HEK293 (cell line): ENCODE data around the gene CEP120.

Experiments
- CTCF ChIA-PET: fragments of 350-600 bp; formaldehyde crosslinking; extraction: SDS; loops from one replicate; lab custom pipeline; 2021; ENCODE audit warnings: antibody characterized with exemption; lab: Yijun Ruan, JAX
- POLR2A ChIA-PET: fragments of 300-600 bp; formaldehyde crosslinking; extraction: SDS; loops from one replicate; lab custom pipeline; 2020; ENCODE audit warnings: antibody characterized with exemption, inconsistent platforms; lab: Yijun Ruan, JAX
- H3K27ac ChIP-seq: fragments of 200-500 bp; sonication (Bioruptor generic); 2 replicates; pipeline ENCODE4 v1.5.1; 2014; ENCODE audit warnings: low read depth, low read length, control low read depth, inconsistent platforms; ENCODE audit errors: extremely low read depth
- H3K36me3 ChIP-seq, 2 experiments: fragments of 200-500 bp in 1 of 2; sonication (Bioruptor generic) in 1 of 2; 1 replicate in 1 of 2; 2 replicates in 1 of 2; pipeline ENCODE4 v1.5.1; 2014 to 2017; ENCODE audit warnings: inconsistent platforms in 2 of 2, low read length in 2 of 2; ENCODE audit not compliant: control insufficient read depth in 2 of 2, insufficient read depth in 1 of 2
- H3K4me1 ChIP-seq: fragments of 200-500 bp; sonication (Bioruptor generic); 2 replicates; pipeline ENCODE4 v1.5.1; 2014; ENCODE audit warnings: mild to moderate bottlenecking, low read length, inconsistent platforms; ENCODE audit not compliant: control insufficient read depth, insufficient read depth
- H3K4me3 ChIP-seq: 2 replicates; pipeline ENCODE4 v1.5.1; 2011; ENCODE audit warnings: low read depth, mild to moderate bottlenecking, control low read depth, low read length, moderate library complexity
- H3K9me3 ChIP-seq: fragments of 200-500 bp; sonication (Bioruptor generic); 2 replicates; pipeline ENCODE4 v1.5.1; 2014; ENCODE audit warnings: low read depth, low read length, inconsistent platforms; ENCODE audit not compliant: control insufficient read depth, insufficient read depth
- BCL11B ChIP-seq: fragments of 450-650 bp; formaldehyde crosslinking; IDR thresholded peaks from 2 replicates; pipeline ENCODE4 v1.5.1; 2016; ENCODE audit warnings: low read depth, missing biosample characterization, missing genetic modification characterization
- EGR2 ChIP-seq: fragments of 450-650 bp; formaldehyde crosslinking; IDR thresholded peaks from 2 replicates; pipeline ENCODE4 v1.5.1; 2016; ENCODE audit warnings: low read depth, missing biosample characterization, missing genetic modification characterization
- OVOL3 ChIP-seq: fragments of 450-650 bp; formaldehyde crosslinking; IDR thresholded peaks from 2 replicates; pipeline ENCODE4 v1.5.1; 2016; ENCODE audit warnings: missing biosample characterization, missing genetic modification characterization
- PRDM1 ChIP-seq: fragments of 450-650 bp; formaldehyde crosslinking; IDR thresholded peaks from 2 replicates; pipeline ENCODE4; 2016; ENCODE audit warnings: missing biosample characterization, missing genetic modification characterization
- TCF7L2 ChIP-seq: IDR thresholded peaks from 2 replicates; pipeline ENCODE4 v1.6.1; 2011; ENCODE audit warnings: low read depth, mild to moderate bottlenecking, inconsistent platforms, low read length, moderate library complexity, borderline replicate concordance
- TRIM28 ChIP-seq: IDR thresholded peaks from 2 replicates; pipeline ENCODE4 v1.6.1; 2011; ENCODE audit warnings: low read length, control low read depth, borderline replicate concordance
- ZNF132 ChIP-seq: fragments of 450-650 bp; formaldehyde crosslinking; IDR thresholded peaks from 2 replicates; pipeline ENCODE4 v1.5.1; 2017; ENCODE audit warnings: missing biosample characterization, missing genetic modification characterization, borderline replicate concordance
- ZNF174 ChIP-seq: fragments of 450-650 bp; formaldehyde crosslinking; IDR thresholded peaks from 2 replicates; pipeline ENCODE4 v1.5.0; 2017; ENCODE audit warnings: missing biosample characterization, mild to moderate bottlenecking, missing genetic modification characterization
- ZNF175 ChIP-seq: fragments of 450-650 bp; formaldehyde crosslinking; IDR thresholded peaks from 2 replicates; pipeline ENCODE4 v1.5.1; 2016; ENCODE audit warnings: missing biosample characterization, missing genetic modification characterization
- ZNF274 ChIP-seq, 2 experiments: fragments of 200-500 bp in 1 of 2; fragments of 450-650 bp in 1 of 2; sonication (Bioruptor generic) in 1 of 2; formaldehyde crosslinking in 1 of 2; IDR thresholded peaks; 2 replicates each; pipeline versions ENCODE4 v1.5.1 to v1.6.1; 2014 to 2016; ENCODE audit warnings: borderline replicate concordance in 1 of 2, inconsistent platforms in 1 of 2, low read length in 1 of 2, missing biosample characterization in 1 of 2, missing genetic modification characterization in 1 of 2
- ZNF560 ChIP-seq: fragments of 450-650 bp; formaldehyde crosslinking; IDR thresholded peaks from 2 replicates; pipeline ENCODE4 v1.5.1; 2017; ENCODE audit warnings: missing biosample characterization, missing genetic modification characterization, borderline replicate concordance
- ZNF76 ChIP-seq: fragments of 450-650 bp; formaldehyde crosslinking; IDR thresholded peaks from 2 replicates; pipeline ENCODE4; 2016; ENCODE audit warnings: low read depth, missing biosample characterization, missing genetic modification characterization, borderline replicate concordance
- ZNF785 ChIP-seq: fragments of 450-650 bp; formaldehyde crosslinking; IDR thresholded peaks from 2 replicates; pipeline ENCODE4 v1.5.1; 2016; ENCODE audit warnings: missing biosample characterization, missing genetic modification characterization
- ZXDB ChIP-seq: fragments of 450-650 bp; formaldehyde crosslinking; IDR thresholded peaks from 2 replicates; pipeline ENCODE4 v1.5.1; 2016; ENCODE audit warnings: missing biosample characterization, missing genetic modification characterization
- TF ChIP-seq, protein P1 (sequence below): fragments of 450-650 bp; formaldehyde crosslinking; IDR thresholded peaks from 2 replicates; pipeline ENCODE4 v1.5.1; 2017; ENCODE audit warnings: missing biosample characterization, missing genetic modification characterization
- TF ChIP-seq, protein P2 (sequence below): fragments of 450-650 bp; formaldehyde crosslinking; IDR thresholded peaks from 2 replicates; pipeline ENCODE4 v1.5.1; 2016; ENCODE audit warnings: missing biosample characterization, missing genetic modification characterization
- TF ChIP-seq, protein P3 (sequence below): fragments of 450-650 bp; formaldehyde crosslinking; IDR thresholded peaks from 2 replicates; pipeline ENCODE4 v1.5.1; 2016; ENCODE audit warnings: missing biosample characterization, missing genetic modification characterization, borderline replicate concordance
- TF ChIP-seq, protein P4 (sequence below): fragments of 450-650 bp; formaldehyde crosslinking; IDR thresholded peaks from 2 replicates; pipeline ENCODE4 v1.5.1; 2016; ENCODE audit warnings: missing biosample characterization, missing genetic modification characterization

CEP120 gene

DNA sequence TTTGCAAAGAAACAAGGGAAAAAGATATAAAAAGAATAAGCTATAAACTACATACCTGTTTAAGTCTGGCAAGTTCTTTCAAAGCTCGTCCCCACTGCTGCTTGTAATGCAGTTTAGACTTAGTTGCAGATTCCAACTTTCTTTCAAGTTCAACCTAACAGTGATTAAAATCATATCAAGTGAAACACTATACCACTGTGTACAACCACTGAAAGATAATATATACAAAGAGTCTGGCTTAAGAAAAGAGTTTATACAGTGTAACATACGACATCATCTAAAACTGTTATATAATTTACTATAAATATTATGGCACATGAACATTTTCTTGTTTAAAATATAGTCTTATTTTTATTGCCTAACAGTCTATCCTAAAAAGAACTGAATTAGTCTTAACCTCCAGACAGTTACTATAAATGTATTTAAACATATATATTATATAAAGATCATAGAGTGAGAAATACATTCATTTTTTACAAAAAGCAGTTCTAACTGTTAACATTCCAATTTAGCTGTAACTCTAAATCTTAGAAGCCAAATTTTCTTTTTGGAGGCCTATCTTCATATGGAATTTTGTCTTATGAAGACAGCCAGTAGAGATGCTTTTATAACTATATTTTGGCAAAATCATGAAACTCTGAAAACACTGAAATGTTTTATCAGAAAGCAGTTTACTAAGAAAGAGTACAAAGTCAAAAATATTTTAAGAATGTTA is 58.6 kb downstream of the CEP120 start:
- Histone ChIP-seq H3K36me3 (peaks cover 9% of the 10 kb centered on the region in 2 experiments; a peak in 2 of 3 replicates), H3K9me3 (no peaks in the 10 kb centered on the region), H3K27ac (no peak overlapping the region)
- POLR2A ChIA-PET: no interaction called here
- TF ChIP-seq, protein P1, sequence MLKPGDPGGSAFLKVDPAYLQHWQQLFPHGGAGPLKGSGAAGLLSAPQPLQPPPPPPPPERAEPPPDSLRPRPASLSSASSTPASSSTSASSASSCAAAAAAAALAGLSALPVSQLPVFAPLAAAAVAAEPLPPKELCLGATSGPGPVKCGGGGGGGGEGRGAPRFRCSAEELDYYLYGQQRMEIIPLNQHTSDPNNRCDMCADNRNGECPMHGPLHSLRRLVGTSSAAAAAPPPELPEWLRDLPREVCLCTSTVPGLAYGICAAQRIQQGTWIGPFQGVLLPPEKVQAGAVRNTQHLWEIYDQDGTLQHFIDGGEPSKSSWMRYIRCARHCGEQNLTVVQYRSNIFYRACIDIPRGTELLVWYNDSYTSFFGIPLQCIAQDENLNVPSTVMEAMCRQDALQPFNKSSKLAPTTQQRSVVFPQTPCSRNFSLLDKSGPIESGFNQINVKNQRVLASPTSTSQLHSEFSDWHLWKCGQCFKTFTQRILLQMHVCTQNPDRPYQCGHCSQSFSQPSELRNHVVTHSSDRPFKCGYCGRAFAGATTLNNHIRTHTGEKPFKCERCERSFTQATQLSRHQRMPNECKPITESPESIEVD: peak; percentile 38; the same call in 1 of the 2 replicates
- TF ChIP-seq ZNF785 (tag by site-specific recombination): no peak
- TF ChIP-seq TCF7L2: 0 out of 2 replicates have a peak, but pooled peaks have one; percentile 14
- TF ChIP-seq, all 188 proteins: peak for 2
- CTCF ChIA-PET: interaction anchor here (0.6 to 1.1 kb wide), 2 partner anchors 181 to 246 kb away, joined by 3 read pairs; no protein-coding TSS in a partner anchor
- no peak overlapping the region for H3K4me3 ChIP-seq
- peaks cover 6% of the 10 kb centered on the region; the same call in 1 of the 2 replicates for H3K4me1 ChIP-seq

DNA sequence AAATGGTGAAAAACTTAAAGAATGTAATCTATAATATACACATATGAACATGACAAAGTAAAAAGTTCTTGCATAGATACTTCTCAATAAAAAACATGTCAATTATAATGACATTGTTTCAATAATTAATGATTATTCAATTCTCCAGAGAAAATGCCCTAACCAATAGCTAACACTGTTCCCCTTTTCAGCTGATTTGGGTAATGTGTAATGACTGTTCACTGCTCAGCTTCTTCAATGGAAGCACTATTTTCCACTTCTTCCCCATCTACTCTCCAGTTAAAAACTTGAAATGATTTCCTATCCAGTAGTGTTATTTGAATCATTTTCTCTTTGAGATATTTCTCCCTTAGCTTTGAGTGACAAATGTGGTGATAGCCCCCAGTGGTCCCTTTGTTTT is 62.3 kb downstream of the CEP120 start:
- TF ChIP-seq BCL11B (tag by site-specific recombination): no peak
- no peak for TF ChIP-seq ZXDB (tag by site-specific recombination)
- TF ChIP-seq OVOL3 (tag by site-specific recombination): no peak
- TF ChIP-seq EGR2: no peak
- TF ChIP-seq PRDM1 (tag by site-specific recombination): no peak
- TF ChIP-seq, protein P2, sequence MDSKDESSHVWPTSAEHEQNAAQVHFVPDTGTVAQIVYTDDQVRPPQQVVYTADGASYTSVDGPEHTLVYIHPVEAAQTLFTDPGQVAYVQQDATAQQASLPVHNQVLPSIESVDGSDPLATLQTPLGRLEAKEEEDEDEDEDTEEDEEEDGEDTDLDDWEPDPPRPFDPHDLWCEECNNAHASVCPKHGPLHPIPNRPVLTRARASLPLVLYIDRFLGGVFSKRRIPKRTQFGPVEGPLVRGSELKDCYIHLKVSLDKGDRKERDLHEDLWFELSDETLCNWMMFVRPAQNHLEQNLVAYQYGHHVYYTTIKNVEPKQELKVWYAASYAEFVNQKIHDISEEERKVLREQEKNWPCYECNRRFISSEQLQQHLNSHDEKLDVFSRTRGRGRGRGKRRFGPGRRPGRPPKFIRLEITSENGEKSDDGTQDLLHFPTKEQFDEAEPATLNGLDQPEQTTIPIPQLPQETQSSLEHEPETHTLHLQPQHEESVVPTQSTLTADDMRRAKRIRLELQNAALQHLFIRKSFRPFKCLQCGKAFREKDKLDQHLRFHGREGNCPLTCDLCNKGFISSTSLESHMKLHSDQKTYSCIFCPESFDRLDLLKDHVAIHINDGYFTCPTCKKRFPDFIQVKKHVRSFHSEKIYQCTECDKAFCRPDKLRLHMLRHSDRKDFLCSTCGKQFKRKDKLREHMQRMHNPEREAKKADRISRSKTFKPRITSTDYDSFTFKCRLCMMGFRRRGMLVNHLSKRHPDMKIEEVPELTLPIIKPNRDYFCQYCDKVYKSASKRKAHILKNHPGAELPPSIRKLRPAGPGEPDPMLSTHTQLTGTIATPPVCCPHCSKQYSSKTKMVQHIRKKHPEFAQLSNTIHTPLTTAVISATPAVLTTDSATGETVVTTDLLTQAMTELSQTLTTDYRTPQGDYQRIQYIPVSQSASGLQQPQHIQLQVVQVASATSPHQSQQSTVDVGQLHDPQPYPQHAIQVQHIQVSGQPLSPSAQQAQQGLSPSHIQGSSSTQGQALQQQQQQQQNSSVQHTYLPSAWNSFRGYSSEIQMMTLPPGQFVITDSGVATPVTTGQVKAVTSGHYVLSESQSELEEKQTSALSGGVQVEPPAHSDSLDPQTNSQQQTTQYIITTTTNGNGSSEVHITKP (tag by site-specific recombination): no peak
- TF ChIP-seq ZNF174 (tag by site-specific recombination): no peak
- no peak for TF ChIP-seq ZNF175 (tag by site-specific recombination)
- TF ChIP-seq ZNF274 (IDR thresholded peaks at IDR 0.05; ENCODE audit: low read length): no peak
- TF ChIP-seq ZNF274 (tag by site-specific recombination; IDR thresholded peaks at IDR 0.05; ENCODE audit: borderline replicate concordance): no peak
- ChIA-PET POLR2A (no interaction called here), CTCF (no interaction called here)
- Histone ChIP-seq H3K4me3 (no peak overlapping the region), H3K27ac (no peak overlapping the region), H3K4me1 (peaks cover 3% of the 10 kb centered on the region; the same call in 1 of the 2 replicates), H3K36me3 (peaks cover 9 to 12% of the 10 kb centered on the region in 2 experiments; a peak in 2 of 3 replicates), H3K9me3 (no peaks in the 10 kb centered on the region)

DNA sequence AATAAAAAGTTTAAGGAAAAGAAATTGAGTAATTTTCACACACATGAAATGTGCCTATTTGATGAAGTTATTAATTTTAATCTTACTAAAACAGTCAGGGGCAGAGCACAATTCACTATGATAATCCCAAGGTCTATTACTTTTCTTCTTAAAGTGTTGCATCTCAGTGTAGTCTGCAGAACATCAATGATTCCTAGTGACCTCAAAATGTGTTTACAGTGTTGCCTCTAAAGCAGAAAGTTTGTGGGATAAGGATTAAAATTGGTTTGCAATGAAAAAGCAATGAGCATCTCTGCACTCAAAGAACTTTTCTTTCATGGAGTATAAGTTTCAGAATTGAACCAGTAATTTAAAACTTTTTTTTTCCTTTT is 63.0 kb downstream of the CEP120 start:
- CTCF ChIA-PET: interaction anchor here (0.6 kb wide), 2 partner anchors 34 to 292 kb away, joined by 3 read pairs; no protein-coding TSS in a partner anchor
- H3K27ac ChIP-seq: no peak overlapping the region
- no peak overlapping the region for H3K4me3 ChIP-seq
- H3K4me1 ChIP-seq: peaks cover 3% of the 10 kb centered on the region; the same call in 1 of the 2 replicates
- H3K9me3 ChIP-seq: no peaks in the 10 kb centered on the region
- peaks cover 9 to 12% of the 10 kb centered on the region in 2 experiments; a peak in 2 of 3 replicates for H3K36me3 ChIP-seq
- POLR2A ChIA-PET: no interaction called here
- no peak for TF ChIP-seq ZNF560
- no peak for TF ChIP-seq ZNF76 (tag by site-specific recombination)
- no peak for TF ChIP-seq ZNF274 (IDR thresholded peaks at IDR 0.05; ENCODE audit: low read length)
- no peak for TF ChIP-seq ZNF274 (tag by site-specific recombination; IDR thresholded peaks at IDR 0.05; ENCODE audit: borderline replicate concordance)
- no peak for TF ChIP-seq TRIM28
- no peak for TF ChIP-seq ZNF132 (tag by site-specific recombination)
- TF ChIP-seq, protein P3, sequence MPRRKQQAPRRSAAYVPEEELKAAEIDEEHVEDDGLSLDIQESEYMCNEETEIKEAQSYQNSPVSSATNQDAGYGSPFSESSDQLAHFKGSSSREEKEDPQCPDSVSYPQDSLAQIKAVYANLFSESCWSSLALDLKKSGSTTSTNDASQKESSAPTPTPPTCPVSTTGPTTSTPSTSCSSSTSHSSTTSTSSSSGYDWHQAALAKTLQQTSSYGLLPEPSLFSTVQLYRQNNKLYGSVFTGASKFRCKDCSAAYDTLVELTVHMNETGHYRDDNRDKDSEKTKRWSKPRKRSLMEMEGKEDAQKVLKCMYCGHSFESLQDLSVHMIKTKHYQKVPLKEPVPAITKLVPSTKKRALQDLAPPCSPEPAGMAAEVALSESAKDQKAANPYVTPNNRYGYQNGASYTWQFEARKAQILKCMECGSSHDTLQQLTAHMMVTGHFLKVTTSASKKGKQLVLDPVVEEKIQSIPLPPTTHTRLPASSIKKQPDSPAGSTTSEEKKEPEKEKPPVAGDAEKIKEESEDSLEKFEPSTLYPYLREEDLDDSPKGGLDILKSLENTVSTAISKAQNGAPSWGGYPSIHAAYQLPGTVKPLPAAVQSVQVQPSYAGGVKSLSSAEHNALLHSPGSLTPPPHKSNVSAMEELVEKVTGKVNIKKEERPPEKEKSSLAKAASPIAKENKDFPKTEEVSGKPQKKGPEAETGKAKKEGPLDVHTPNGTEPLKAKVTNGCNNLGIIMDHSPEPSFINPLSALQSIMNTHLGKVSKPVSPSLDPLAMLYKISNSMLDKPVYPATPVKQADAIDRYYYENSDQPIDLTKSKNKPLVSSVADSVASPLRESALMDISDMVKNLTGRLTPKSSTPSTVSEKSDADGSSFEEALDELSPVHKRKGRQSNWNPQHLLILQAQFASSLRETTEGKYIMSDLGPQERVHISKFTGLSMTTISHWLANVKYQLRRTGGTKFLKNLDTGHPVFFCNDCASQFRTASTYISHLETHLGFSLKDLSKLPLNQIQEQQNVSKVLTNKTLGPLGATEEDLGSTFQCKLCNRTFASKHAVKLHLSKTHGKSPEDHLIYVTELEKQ (tag by site-specific recombination): no peak
- TF ChIP-seq, protein P4, sequence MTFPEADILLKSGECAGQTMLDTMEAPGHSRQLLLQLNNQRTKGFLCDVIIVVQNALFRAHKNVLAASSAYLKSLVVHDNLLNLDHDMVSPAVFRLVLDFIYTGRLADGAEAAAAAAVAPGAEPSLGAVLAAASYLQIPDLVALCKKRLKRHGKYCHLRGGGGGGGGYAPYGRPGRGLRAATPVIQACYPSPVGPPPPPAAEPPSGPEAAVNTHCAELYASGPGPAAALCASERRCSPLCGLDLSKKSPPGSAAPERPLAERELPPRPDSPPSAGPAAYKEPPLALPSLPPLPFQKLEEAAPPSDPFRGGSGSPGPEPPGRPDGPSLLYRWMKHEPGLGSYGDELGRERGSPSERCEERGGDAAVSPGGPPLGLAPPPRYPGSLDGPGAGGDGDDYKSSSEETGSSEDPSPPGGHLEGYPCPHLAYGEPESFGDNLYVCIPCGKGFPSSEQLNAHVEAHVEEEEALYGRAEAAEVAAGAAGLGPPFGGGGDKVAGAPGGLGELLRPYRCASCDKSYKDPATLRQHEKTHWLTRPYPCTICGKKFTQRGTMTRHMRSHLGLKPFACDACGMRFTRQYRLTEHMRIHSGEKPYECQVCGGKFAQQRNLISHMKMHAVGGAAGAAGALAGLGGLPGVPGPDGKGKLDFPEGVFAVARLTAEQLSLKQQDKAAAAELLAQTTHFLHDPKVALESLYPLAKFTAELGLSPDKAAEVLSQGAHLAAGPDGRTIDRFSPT (tag by site-specific recombination): no peak
